ENCODE measurements around the gene NKD2. TPM values are rescaled to one million over a fixed set of nuclear protein-coding genes. Genes with fewer than 3 reads are reported as not detected.

Gene NKD2
- total and polyA plus RNA-seq, 9 of the 15 experiments (the other 6 are each of a cell fraction or from before 2014, with no cell fraction given) = 0.09 to 0.64 (median 0.27) TPM; not detected in 5

DNA sequence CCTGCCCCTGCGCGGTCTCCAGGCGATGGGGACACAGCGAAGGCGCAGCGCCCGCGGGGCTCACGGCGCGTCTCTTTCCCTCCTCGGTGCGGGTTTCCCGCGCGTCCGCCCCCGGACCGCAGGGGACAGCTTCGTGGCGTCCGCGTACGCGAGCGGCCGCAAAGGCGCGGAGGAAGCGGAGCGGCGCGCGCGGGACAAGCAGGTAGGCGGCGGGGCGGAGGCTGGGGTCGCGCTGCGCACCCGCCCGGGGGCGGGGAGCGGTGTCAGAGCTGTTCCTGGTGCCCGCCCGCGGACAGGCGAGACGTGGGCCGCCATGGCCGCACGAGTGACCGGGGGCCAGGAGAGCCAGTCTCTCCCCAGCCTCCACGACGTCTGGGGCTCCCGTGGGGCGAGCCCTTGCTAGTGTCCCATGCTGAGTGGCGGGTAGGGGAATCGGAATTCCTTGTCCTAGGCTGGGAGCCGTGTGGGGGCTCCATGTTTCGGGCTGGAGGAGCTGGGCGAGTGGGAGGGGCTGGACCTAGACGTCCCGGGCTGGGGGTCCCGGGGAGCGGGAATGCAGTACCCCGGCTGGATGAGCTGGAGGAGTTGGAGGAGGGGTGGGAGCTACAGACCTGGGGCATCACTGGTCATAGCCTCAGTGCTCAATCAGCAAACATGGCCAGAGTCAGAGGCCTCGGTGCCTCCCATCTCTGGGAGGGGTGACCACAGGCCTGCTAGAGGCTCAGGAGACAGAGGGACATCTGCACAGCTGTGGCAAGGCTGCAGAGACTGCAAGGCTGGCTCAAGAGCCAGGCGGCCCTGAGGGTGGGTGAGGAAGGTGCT, 968 bp downstream of the NKD2 start:
- 31% methylated on average over 28 of the region's 70 CpGs for WGBS (ENCODE audit: insufficient coverage, low coverage, missing lambda C conversion rate)

More for the DNA sequence above, 968 bp downstream of the NKD2 start:
- CTCF ChIA-PET (ENCODE audit: low intra/inter-chr PET ratio) = interaction anchor here (0.8 kb wide), 1 partner anchor 20 kb away, joined by 4 read pairs; no protein-coding TSS in a partner anchor
- Histone ChIP-seq H3K79me2 (ENCODE audit: control insufficient read depth, insufficient read depth, low read length) (no peaks in the 10 kb centered on the region), H3K9me3 (replicated peaks; ENCODE audit: control insufficient read depth, insufficient read depth, low read depth, low read length) (no peaks in the 10 kb centered on the region), H3K27ac (ENCODE audit: extremely low read depth, low read depth, low read length) (no peak overlapping the region), H3K9me1 (ENCODE audit: control insufficient read depth, insufficient read depth, low read length) (no peaks in the 10 kb centered on the region), H3K36me3 (ENCODE audit: control insufficient read depth, insufficient read depth, low read length) (no peaks in the 10 kb centered on the region), H2AFZ (ENCODE audit: low read depth, low read length) (no peak overlapping the region), H3K4me1 (replicated peaks in 1 of 2; ENCODE audit: control insufficient read depth in 2 of 2, insufficient read depth in 2 of 2, low read length in 2 of 2) (peaks cover 0 to 45% of the 10 kb centered on the region in 2 experiments; a peak in 3 of 5 replicates), H3K27me3 (ENCODE audit: control insufficient read depth in 2 of 2, insufficient read depth in 2 of 2, low read length in 2 of 2) (peaks cover 41 to 84% of the 10 kb centered on the region in 2 experiments), H3K9ac (ENCODE audit: insufficient read depth in 1 of 2, low read depth in 2 of 2, low read length in 2 of 2) (no peak overlapping the region), H3K4me3 (no peak overlapping the region), H4K20me1 (replicated peaks; ENCODE audit: control insufficient read depth, insufficient read depth, low read length) (peaks cover 52% of the 10 kb centered on the region), H3K4me2 (ENCODE audit: insufficient read depth, low read length) (no peak overlapping the region)
- DNase-seq (ENCODE audit: extremely low read depth in 1 of 4, low spot score in 3 of 4) (peak in 2 of 4 experiments; percentile 33 to 38), FAIRE-seq (no peak), ATAC-seq (no peak)
- intact Hi-C loops (cut with micrococcal nuclease) = loop anchor here (2.0 kb wide), 1 partner anchor 87 kb away; no protein-coding TSS in a partner anchor
- TF ChIP-seq SAFB (IDR thresholded peaks at IDR 0.05; ENCODE audit: borderline replicate concordance, low read depth, low read length) = 0 out of 2 replicates have a peak, but pooled peaks have one; percentile 24
- TF ChIP-seq ZNF184 (CRISPR knock-in tag; IDR thresholded peaks at IDR 0.05) = no peak
- no peak for TF ChIP-seq ZNF24 (IDR thresholded peaks at IDR 0.05)
- no peak for TF ChIP-seq MCM5 (IDR thresholded peaks at IDR 0.05; ENCODE audit: low read depth)
- no peak for TF ChIP-seq ZFP1 (CRISPR knock-in tag; IDR thresholded peaks at IDR 0.05)
- TF ChIP-seq HEY1 (CRISPR knock-in tag; IDR thresholded peaks at IDR 0.05; ENCODE audit: borderline replicate concordance) = no peak
- TF ChIP-seq TRIM28 (IDR thresholded peaks at IDR 0.05) = no peak
- TF ChIP-seq MCM2 (IDR thresholded peaks at IDR 0.05; ENCODE audit: low read depth) = no peak
- no peak for TF ChIP-seq EZH2 (IDR thresholded peaks at IDR 0.05; ENCODE audit: borderline replicate concordance, low read depth, low read length)
- TF ChIP-seq, protein P1, sequence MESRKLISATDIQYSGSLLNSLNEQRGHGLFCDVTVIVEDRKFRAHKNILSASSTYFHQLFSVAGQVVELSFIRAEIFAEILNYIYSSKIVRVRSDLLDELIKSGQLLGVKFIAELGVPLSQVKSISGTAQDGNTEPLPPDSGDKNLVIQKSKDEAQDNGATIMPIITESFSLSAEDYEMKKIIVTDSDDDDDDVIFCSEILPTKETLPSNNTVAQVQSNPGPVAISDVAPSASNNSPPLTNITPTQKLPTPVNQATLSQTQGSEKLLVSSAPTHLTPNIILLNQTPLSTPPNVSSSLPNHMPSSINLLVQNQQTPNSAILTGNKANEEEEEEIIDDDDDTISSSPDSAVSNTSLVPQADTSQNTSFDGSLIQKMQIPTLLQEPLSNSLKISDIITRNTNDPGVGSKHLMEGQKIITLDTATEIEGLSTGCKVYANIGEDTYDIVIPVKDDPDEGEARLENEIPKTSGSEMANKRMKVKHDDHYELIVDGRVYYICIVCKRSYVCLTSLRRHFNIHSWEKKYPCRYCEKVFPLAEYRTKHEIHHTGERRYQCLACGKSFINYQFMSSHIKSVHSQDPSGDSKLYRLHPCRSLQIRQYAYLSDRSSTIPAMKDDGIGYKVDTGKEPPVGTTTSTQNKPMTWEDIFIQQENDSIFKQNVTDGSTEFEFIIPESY (CRISPR knock-in tag; IDR thresholded peaks at IDR 0.05) = peak; percentile 84; the same call in 1 of the 2 replicates
- no peak for TF ChIP-seq KDM2B (CRISPR knock-in tag; IDR thresholded peaks at IDR 0.05)
- no TSS peak for BruUV-seq (replicated peaks)
- in situ Hi-C loops (cut with MboI) = no loop called here
- POLR2A ChIA-PET = interaction anchor here (0.6 to 3.1 kb wide), 4 partner anchors 10 to 464 kb away, joined by 3 to 10 read pairs (median 3); no protein-coding TSS in a partner anchor

All from K562 (cell line).